Endodermal cell (in vitro differentiated cells): ENCODE data around the gene MLLT1. TPM values are rescaled to one million over a fixed set of nuclear protein-coding genes. Genes with fewer than 3 reads are reported as not detected.
"Not testable (repeated sequence)": the region's sequence is repeated elsewhere in the genome, so short reads cannot be mapped to it uniquely, and the experiment has no call there.

Experiments
- DNase-seq: peaks from one replicate; pipeline ENCODE4 v3.0.0-alpha.2; 2017
- H3K27ac ChIP-seq: 2 replicates; pipeline ENCODE4 v1.5.1; 2013; ENCODE audit warnings: mild to moderate bottlenecking, low read depth, low read length, moderate library complexity
- H3K27me3 ChIP-seq: 2 replicates; pipeline ENCODE4 v1.6.1; 2013; ENCODE audit warnings: mild to moderate bottlenecking, low read length, moderate library complexity; ENCODE audit not compliant: insufficient read depth, control insufficient read depth, poor library complexity, severe bottlenecking
- H3K36me3 ChIP-seq: 2 replicates; pipeline ENCODE4 v1.7.0; 2013; ENCODE audit warnings: mild to moderate bottlenecking, low read length, moderate library complexity; ENCODE audit not compliant: control insufficient read depth, insufficient read depth
- H3K4me1 ChIP-seq: one replicate; pipeline ENCODE4 v1.7.0; 2013; ENCODE audit warnings: low read length; ENCODE audit not compliant: control insufficient read depth, insufficient read depth
- H3K4me3 ChIP-seq: 2 replicates; pipeline ENCODE4 v1.5.1; 2013; ENCODE audit warnings: mild to moderate bottlenecking, low read length, moderate library complexity
- H3K9ac ChIP-seq: 2 replicates; pipeline ENCODE4 v1.6.1; 2013; ENCODE audit warnings: mild to moderate bottlenecking, low read length, moderate library complexity; ENCODE audit not compliant: poor library complexity, severe bottlenecking; ENCODE audit errors: extremely low read depth
- H3K9me3 ChIP-seq: 2 replicates; pipeline ENCODE4 v1.6.1; 2013; ENCODE audit warnings: mild to moderate bottlenecking, low read length, moderate library complexity; ENCODE audit not compliant: control insufficient read depth
- H3K27ac Mint-ChIP-seq: 2 replicates; pipeline ENCODE4 v1.8.0; 2020; ENCODE audit warnings: mixed read lengths
- H3K27me3 Mint-ChIP-seq: 2 replicates; pipeline ENCODE4 v1.8.0; 2021; ENCODE audit warnings: mild to moderate bottlenecking, mixed read lengths; ENCODE audit not compliant: insufficient read depth
- H3K36me3 Mint-ChIP-seq: 2 replicates; pipeline ENCODE4 v1.8.0; 2020; ENCODE audit warnings: low read depth, mixed read lengths
- H3K4me1 Mint-ChIP-seq: 2 replicates; pipeline ENCODE4 v1.8.0; 2020; ENCODE audit warnings: mixed read lengths
- H3K4me3 Mint-ChIP-seq: 2 replicates; pipeline ENCODE4 v1.8.0; 2020; ENCODE audit warnings: mild to moderate bottlenecking, moderate library complexity, mixed read lengths
- H3K9me3 Mint-ChIP-seq: 2 replicates; pipeline ENCODE4 v1.8.0; 2020; ENCODE audit warnings: mild to moderate bottlenecking, mixed read lengths
- WGBS, 2 experiments: methylation state at CpG; one replicate each; pipeline versions ENCODE4 v1.1.5 to v1.1.7; 2013; ENCODE audit warnings: missing lambda C conversion rate in 2 of 2, mixed read lengths in 1 of 2; ENCODE audit not compliant: insufficient coverage in 1 of 2, insufficient read length in 1 of 2; 5-methylcytosine and 5-hydroxymethylcytosine counted together
- total RNA-seq, 2 donors: library from RNA; stranded (reverse); fragmentation: NEBNext Ultra II Directional in 1 of 2; extraction: Animal tissue kit (Norgen Biotek cat#: 25700) in 1 of 2; gene quantifications; 2 replicates in 1 of 2; 3 replicates in 1 of 2; pipeline ENCODE4 v1.2.1, GENCODE V29; 2021
- TF ChIP-seq, protein P1 (sequence below): fragments of 200-600 bp; sonication (generic); conservative IDR thresholded peaks from 2 replicates; pipeline ENCODE4 v1.5.0; 2021; ENCODE audit warnings: antibody characterized with exemption, mild to moderate bottlenecking

The MLLT1 gene
- total RNA-seq, 2 donors from 2014 or later: 50.1 to 51.8 TPM

DNA sequence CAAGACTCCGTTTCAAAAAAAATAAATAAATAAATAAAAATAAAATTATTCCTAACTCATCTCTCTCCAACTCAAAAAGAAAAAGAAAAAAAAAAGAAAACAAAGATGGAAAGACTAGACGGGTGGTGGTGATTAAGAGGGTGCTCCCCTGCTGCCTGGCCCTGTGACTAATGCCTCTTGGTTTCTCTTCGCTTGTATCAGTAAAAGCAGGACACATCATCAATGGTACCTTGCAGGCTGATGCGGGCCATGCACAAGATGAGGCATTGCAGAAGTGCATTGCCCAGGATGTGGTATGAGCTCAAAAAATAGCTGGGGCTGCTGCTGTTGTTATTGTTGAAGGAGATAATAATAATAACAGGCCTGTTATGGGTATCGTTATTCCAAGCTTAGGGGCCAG is 39.0 kb upstream of the MLLT1 start:
- Mint-ChIP-seq H3K27me3 (peaks cover 13% of the 10 kb centered on the region), H3K4me3 (no peak overlapping the region), H3K27ac (no peak overlapping the region), H3K4me1 (no peaks in the 10 kb centered on the region), H3K36me3 (no peaks in the 10 kb centered on the region), H3K9me3 (peaks cover 24% of the 10 kb centered on the region)
- Histone ChIP-seq H3K9ac (no peak overlapping the region), H3K27ac (no peak overlapping the region), H3K36me3 (no peaks in the 10 kb centered on the region), H3K27me3 (no peaks in the 10 kb centered on the region), H3K9me3 (no peaks in the 10 kb centered on the region), H3K4me3 (no peak overlapping the region), H3K4me1 (no peaks in the 10 kb centered on the region)
- no peak for DNase-seq
- TF ChIP-seq, protein P1, sequence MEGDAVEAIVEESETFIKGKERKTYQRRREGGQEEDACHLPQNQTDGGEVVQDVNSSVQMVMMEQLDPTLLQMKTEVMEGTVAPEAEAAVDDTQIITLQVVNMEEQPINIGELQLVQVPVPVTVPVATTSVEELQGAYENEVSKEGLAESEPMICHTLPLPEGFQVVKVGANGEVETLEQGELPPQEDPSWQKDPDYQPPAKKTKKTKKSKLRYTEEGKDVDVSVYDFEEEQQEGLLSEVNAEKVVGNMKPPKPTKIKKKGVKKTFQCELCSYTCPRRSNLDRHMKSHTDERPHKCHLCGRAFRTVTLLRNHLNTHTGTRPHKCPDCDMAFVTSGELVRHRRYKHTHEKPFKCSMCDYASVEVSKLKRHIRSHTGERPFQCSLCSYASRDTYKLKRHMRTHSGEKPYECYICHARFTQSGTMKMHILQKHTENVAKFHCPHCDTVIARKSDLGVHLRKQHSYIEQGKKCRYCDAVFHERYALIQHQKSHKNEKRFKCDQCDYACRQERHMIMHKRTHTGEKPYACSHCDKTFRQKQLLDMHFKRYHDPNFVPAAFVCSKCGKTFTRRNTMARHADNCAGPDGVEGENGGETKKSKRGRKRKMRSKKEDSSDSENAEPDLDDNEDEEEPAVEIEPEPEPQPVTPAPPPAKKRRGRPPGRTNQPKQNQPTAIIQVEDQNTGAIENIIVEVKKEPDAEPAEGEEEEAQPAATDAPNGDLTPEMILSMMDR: no peak
- 81 to 83% methylated on average over 4 of the region's 5 CpGs for WGBS, 2 experiments

DNA sequence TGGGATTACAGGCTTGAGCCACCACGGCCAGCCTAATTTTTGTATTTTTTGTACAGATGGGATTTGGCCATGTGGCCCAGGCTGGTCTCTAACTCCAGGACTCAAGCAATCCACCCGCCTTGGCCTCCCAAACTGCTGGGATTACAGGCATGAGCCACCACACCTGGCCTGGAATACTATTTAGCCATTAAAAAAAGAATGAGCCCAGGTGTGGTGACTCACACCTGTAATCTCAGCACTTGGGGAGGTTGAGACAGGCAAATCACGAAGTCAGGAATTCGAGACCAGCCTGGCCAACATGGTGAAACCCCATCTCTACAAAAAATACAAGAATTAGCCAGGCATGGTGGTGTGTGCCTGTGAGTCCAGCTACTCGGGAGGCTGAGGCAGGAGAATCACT is 35.9 kb upstream of the MLLT1 start:
- not testable (repeated sequence) for H3K27ac Mint-ChIP-seq, H3K27me3 ChIP-seq, H3K4me3 Mint-ChIP-seq, H3K4me1 Mint-ChIP-seq, DNase-seq, H3K36me3 ChIP-seq, H3K9me3 ChIP-seq, H3K36me3 Mint-ChIP-seq, H3K27ac ChIP-seq, H3K4me3 ChIP-seq, H3K9ac ChIP-seq, H3K4me1 ChIP-seq
- H3K9me3 Mint-ChIP-seq: peaks cover 28% of the 10 kb centered on the region
- peaks cover 16% of the 10 kb centered on the region for H3K27me3 Mint-ChIP-seq
- 81 to 85% methylated on average over 5 of the region's 5 CpGs for WGBS, 2 experiments

DNA sequence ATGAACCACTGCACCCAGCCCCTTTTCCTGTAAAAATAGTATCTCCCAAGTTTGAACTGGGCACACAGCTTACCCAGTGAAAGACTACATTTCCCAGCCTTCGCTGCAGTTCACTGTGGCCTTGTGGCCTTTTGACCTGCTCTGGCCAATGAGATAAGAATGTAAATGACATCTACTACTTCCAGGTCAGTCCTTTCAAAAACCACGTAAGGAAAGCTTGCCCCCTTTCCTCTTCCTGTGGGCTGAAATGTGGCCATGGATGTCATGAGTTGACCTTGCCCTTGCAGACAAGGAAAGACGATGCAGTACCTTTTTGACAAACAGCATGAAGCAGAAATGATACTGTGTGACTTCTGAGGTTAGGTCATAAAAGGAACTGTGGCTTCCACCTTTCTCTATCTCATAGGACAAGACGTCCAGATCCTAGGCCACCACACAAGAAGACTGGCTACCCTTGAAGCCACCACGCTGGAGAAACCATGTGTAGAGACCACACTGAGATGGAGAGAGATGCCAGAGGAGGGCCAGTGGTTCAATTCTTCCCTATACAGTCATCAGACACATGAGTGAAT is 33.7 kb upstream of the MLLT1 start:
- Mint-ChIP-seq H3K36me3 (no peaks in the 10 kb centered on the region), H3K4me3 (no peak overlapping the region), H3K9me3 (peaks cover 29% of the 10 kb centered on the region), H3K27ac (no peak overlapping the region), H3K4me1 (no peaks in the 10 kb centered on the region), H3K27me3 (peaks cover 20% of the 10 kb centered on the region)
- Histone ChIP-seq H3K9ac (no peak overlapping the region), H3K36me3 (no peaks in the 10 kb centered on the region), H3K4me3 (no peak overlapping the region), H3K4me1 (no peaks in the 10 kb centered on the region), H3K27me3 (no peaks in the 10 kb centered on the region), H3K9me3 (no peaks in the 10 kb centered on the region), H3K27ac (no peak overlapping the region)
- no peak for DNase-seq
- TF ChIP-seq, protein P1: no peak
- 72 to 78% methylated on average over 3 to 5 of the region's 5 CpGs for WGBS, 2 experiments

DNA sequence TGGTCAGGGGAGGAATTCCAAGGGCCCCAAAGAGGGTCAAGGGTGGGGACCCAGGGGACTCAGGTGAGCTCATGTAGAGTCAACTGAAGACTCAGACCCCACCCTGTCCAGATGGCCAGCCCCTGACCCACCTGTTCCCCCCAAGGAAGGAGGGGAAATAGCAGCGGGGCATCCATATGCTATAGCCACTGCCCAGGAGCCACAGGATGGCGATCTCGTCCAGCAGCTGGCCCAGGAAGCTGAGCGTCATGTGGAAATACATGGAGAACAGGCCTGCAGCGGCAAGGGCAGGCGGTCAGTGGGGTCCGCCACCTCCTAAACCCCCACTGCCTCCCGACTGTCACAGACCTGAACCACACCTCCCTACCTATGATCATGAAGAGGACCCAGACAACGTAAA is 32.2 kb upstream of the MLLT1 start:
- no peak overlapping the region for H3K4me3 Mint-ChIP-seq
- no peaks in the 10 kb centered on the region for H3K36me3 ChIP-seq
- no peaks in the 10 kb centered on the region for H3K9me3 ChIP-seq
- no peak overlapping the region for H3K27ac Mint-ChIP-seq
- peak; percentile 51 for DNase-seq
- TF ChIP-seq, protein P1: peak; percentile 30
- no peaks in the 10 kb centered on the region for H3K27me3 ChIP-seq
- H3K9me3 Mint-ChIP-seq: peaks cover 25% of the 10 kb centered on the region
- no peak overlapping the region for H3K9ac ChIP-seq
- 66 to 67% methylated on average over 6 to 9 of the region's 9 CpGs for WGBS, 2 experiments
- no peaks in the 10 kb centered on the region for H3K36me3 Mint-ChIP-seq
- no peak overlapping the region for H3K4me3 ChIP-seq
- peaks cover 20% of the 10 kb centered on the region for H3K27me3 Mint-ChIP-seq
- no peak overlapping the region for H3K27ac ChIP-seq
- H3K4me1 ChIP-seq: no peaks in the 10 kb centered on the region
- no peaks in the 10 kb centered on the region for H3K4me1 Mint-ChIP-seq
